Stimulated activated CD4-positive, alpha-beta T cell treated with anti-CD3 and anti-CD28 coated beads, Interleukin-2, amount 100 ng/mL, for 4 hours (primary cell): ENCODE measurements around the gene TPH2.

Source experiments
- DNase-seq: peaks from one replicate; pipeline ENCODE4 v3.0.0-alpha.2; 2020; ENCODE audit warnings: low read depth

The TPH2 gene

GRCh38 chr12:72033991-72034390 is 95.3 kb downstream of the TPH2 start:
- no peak for DNase-seq

GRCh38 chr12:72035625-72036024 is 97.0 kb downstream of the TPH2 start:
- no peak for DNase-seq

GRCh38 chr12:72036393-72036792 is 97.7 kb downstream of the TPH2 start:
- no peak for DNase-seq

GRCh38 chr12:72037006-72037795 is 98.6 kb downstream of the TPH2 start:
- no peak for DNase-seq

- DNase-seq = no peak
Observed at GRCh38 chr12:72041811-72042210, 103.2 kb downstream of the TPH2 start.

GRCh38 chr12:72053604-72054003 is 115.0 kb downstream of the TPH2 start:
- DNase-seq = no peak

- no peak for DNase-seq
Observed at GRCh38 chr12:72054511-72054910, 115.9 kb downstream of the TPH2 start.

GRCh38 chr12:72057330-72057914 is 118.8 kb downstream of the TPH2 start:
- no peak for DNase-seq

- DNase-seq = no peak
Observed at GRCh38 chr12:72063073-72063472, 124.4 kb downstream of the TPH2 start.

- DNase-seq = no peak
Observed at GRCh38 chr12:72071030-72071429, 132.4 kb downstream of the TPH2 start.

- DNase-seq = no peak
Observed at GRCh38 chr12:72072592-72073212, 134.1 kb downstream of the TPH2 start.

- DNase-seq = no peak
Observed at GRCh38 chr12:72074065-72074464, 135.4 kb downstream of the TPH2 start.

GRCh38 chr12:72074956-72075355 is 136.3 kb downstream of the TPH2 start:
- no peak for DNase-seq

- DNase-seq = no peak
Observed at GRCh38 chr12:72075401-72075800, 136.8 kb downstream of the TPH2 start.

GRCh38 chr12:72075891-72076557 is 137.4 kb downstream of the TPH2 start:
- DNase-seq = no peak

- no peak for DNase-seq
Observed at GRCh38 chr12:72076558-72076915, 137.9 kb downstream of the TPH2 start.

GRCh38 chr12:72077111-72077820 is 138.6 kb downstream of the TPH2 start:
- no peak for DNase-seq

- no peak for DNase-seq
Observed at GRCh38 chr12:72081777-72082176, 143.1 kb downstream of the TPH2 start.
